22Rv1 (cell line): ENCODE measurements around the gene CAMK2D.

Experiments
- CTCF ChIP-seq: fragments of 450-650 bp; IDR thresholded peaks from 2 replicates; pipeline ENCODE4 v1.5.1; 2017; ENCODE audit warnings: mild to moderate bottlenecking
- ZFX ChIP-seq: fragments of 450-650 bp; IDR thresholded peaks from 2 replicates; pipeline ENCODE4 v1.6.1; 2017; ENCODE audit warnings: antibody characterized with exemption, borderline replicate concordance

GRCh38 chr4:113525521-113525920, 236.0 kb downstream of the CAMK2D start:
- TF ChIP-seq CTCF (no peak), ZFX (no peak)
